Jurkat, Clone E6-1 (cell line): Measurements from ENCODE around the gene PPIP5K2. TPM values are rescaled to one million over a fixed set of nuclear protein-coding genes. Genes with fewer than 3 reads are reported as not detected.
"Not testable (repeated sequence)": the region's sequence is repeated elsewhere in the genome, so short reads cannot be mapped to it uniquely, and the experiment has no call there.

Source experiments
- DNase-seq: peaks from one replicate; pipeline ENCODE4 v3.0.0-alpha.2; 2011; ENCODE audit warnings: low read depth, low spot score
- H3K4me3 ChIP-seq: 2 replicates; pipeline ENCODE4 v1.5.1; 2011; ENCODE audit warnings: mild to moderate bottlenecking, low read length, control low read depth, moderate library complexity
- polyA plus RNA-seq: library from polyadenylated mRNA; unstranded; fragments of >200 nt; gene quantifications from one replicate; pipeline ENCODE4 v1.2.1, GENCODE V29; 2012; ENCODE audit warnings: missing spikeins; ENCODE audit not compliant: insufficient read length, insufficient read depth

The PPIP5K2 gene
- polyA plus RNA-seq: 54.3 TPM

GRCh38 chr5:103119765-103120606, at the start of gene PPIP5K2, which contains the start of gene GIN1:
Gene PPIP5K2, plus strand, starts transcription at chr5:103120301. Its CDS starts 9,289 bp downstream, at chr5:103129590.
Gene GIN1, minus strand, starts transcription at chr5:103120138. Its CDS starts 11,431 bp downstream, at chr5:103108707.
- H3K4me3 ChIP-seq: peak within 1 kb of the TSS; percentile 95
- peak; percentile 99 for DNase-seq

- not testable (repeated sequence) for H3K4me3 ChIP-seq
Observed at GRCh38 chr5:103073500-103073899, 46.6 kb upstream of the PPIP5K2 start.

GRCh38 chr5:103075442-103075841, 44.7 kb upstream of the PPIP5K2 start:
- DNase-seq: no peak
- no peak overlapping the region for H3K4me3 ChIP-seq

More at GRCh38 chr5:103073500-103073899, 46.6 kb upstream of the PPIP5K2 start:
- not testable (repeated sequence) for DNase-seq

- DNase-seq: no peak
Observed at GRCh38 chr5:103079796-103080195, 40.3 kb upstream of the PPIP5K2 start.

GRCh38 chr5:103086547-103086946, 33.6 kb upstream of the PPIP5K2 start:
- H3K4me3 ChIP-seq: no peak overlapping the region
- no peak for DNase-seq

More at GRCh38 chr5:103079796-103080195, 40.3 kb upstream of the PPIP5K2 start:
- no peak overlapping the region for H3K4me3 ChIP-seq

GRCh38 chr5:103089272-103089671, 30.8 kb upstream of the PPIP5K2 start:
- DNase-seq: no peak
- H3K4me3 ChIP-seq: no peak overlapping the region

GRCh38 chr5:103090791-103091190, 29.3 kb upstream of the PPIP5K2 start:
- no peak for DNase-seq
- H3K4me3 ChIP-seq: no peak overlapping the region

GRCh38 chr5:103092676-103093075, 27.4 kb upstream of the PPIP5K2 start:
- no peak overlapping the region for H3K4me3 ChIP-seq
- DNase-seq: no peak

- no peak for DNase-seq
- H3K4me3 ChIP-seq: no peak overlapping the region
Observed at GRCh38 chr5:103093727-103094126, 26.4 kb upstream of the PPIP5K2 start.

GRCh38 chr5:103094737-103095136, 25.4 kb upstream of the PPIP5K2 start:
- no peak overlapping the region for H3K4me3 ChIP-seq
- DNase-seq: no peak

GRCh38 chr5:103098993-103099392, 21.1 kb upstream of the PPIP5K2 start:
- DNase-seq: no peak
- no peak overlapping the region for H3K4me3 ChIP-seq

GRCh38 chr5:103101079-103101750, 18.9 kb upstream of the PPIP5K2 start:
- no peak for DNase-seq
- no peak overlapping the region for H3K4me3 ChIP-seq

- no peak overlapping the region for H3K4me3 ChIP-seq
- DNase-seq: no peak
Observed at GRCh38 chr5:103102234-103102633, 17.9 kb upstream of the PPIP5K2 start.

- H3K4me3 ChIP-seq: no peak overlapping the region
- DNase-seq: no peak
Observed at GRCh38 chr5:103108086-103108485, 12.0 kb upstream of the PPIP5K2 start.

- no peak for DNase-seq
- no peak overlapping the region for H3K4me3 ChIP-seq
Observed at GRCh38 chr5:103109277-103109676, 10.8 kb upstream of the PPIP5K2 start.

- no peak overlapping the region for H3K4me3 ChIP-seq
- no peak for DNase-seq
Observed at GRCh38 chr5:103110403-103110802, 9.7 kb upstream of the PPIP5K2 start.

- DNase-seq: peak; percentile 78
- H3K4me3 ChIP-seq: no peak overlapping the region
Observed at GRCh38 chr5:103111468-103111867, 8.6 kb upstream of the PPIP5K2 start.

- DNase-seq: no peak
- H3K4me3 ChIP-seq: no peak overlapping the region
Observed at GRCh38 chr5:103112910-103113309, 7.2 kb upstream of the PPIP5K2 start.

- H3K4me3 ChIP-seq: no peak overlapping the region
- no peak for DNase-seq
Observed at GRCh38 chr5:103114440-103114839, 5.7 kb upstream of the PPIP5K2 start.

- no peak for DNase-seq
- no peak overlapping the region for H3K4me3 ChIP-seq
Observed at GRCh38 chr5:103117471-103117991, 2.6 kb upstream of the PPIP5K2 start.
